Measurements from ENCODE around the gene CTXN1. TPM values are rescaled to one million over a fixed set of nuclear protein-coding genes. Genes with fewer than 3 reads are reported as not detected.

CTXN1 gene
- total RNA-seq, 1 donor from 2014 or later = 14.2 TPM

- H3K4me3 ChIP-seq = no peak within 1 kb of the TSS
- no peaks in the 10 kb centered on the region for H3K27me3 ChIP-seq
- intact Hi-C loops (cut with DNase I) = loop anchor here (10.0 kb wide), 1 partner anchor 90 kb away; the partner anchor contains the start of gene ELAVL1
- H3K27ac ChIP-seq = no peak within 1 kb of the TSS
- no peak for TF ChIP-seq CTCF (IDR thresholded peaks at IDR 0.05)
- no peak for TF ChIP-seq POLR2A (IDR thresholded peaks at IDR 0.05)
- TF ChIP-seq POLR2AphosphoS5 (IDR thresholded peaks at IDR 0.05; ENCODE audit: insufficient read depth in 1 of 2, low read depth in 1 of 2) = no peak
- H3K9me3 ChIP-seq = no peaks in the 10 kb centered on the region
- H3K4me1 ChIP-seq = peaks cover 41% of the 10 kb centered on the region
- DNase-seq (ENCODE audit: extremely low spot score in 2 of 2) = no peak
- H3K36me3 ChIP-seq = peaks cover 0 to 40% of the 10 kb centered on the region in 2 donors
Measured at GRCh38 chr19:7914598-7915045, 11.3 kb downstream of the CTXN1 start, which contains the start of gene TGFBR3L. Gene TGFBR3L (plus strand): TSS chr19:7914830.

GRCh38 chr19:7914099-7914498, 11.8 kb downstream of the CTXN1 start:
- Histone ChIP-seq H3K4me3 (no peak overlapping the region), H3K27me3 (no peaks in the 10 kb centered on the region), H3K9me3 (no peaks in the 10 kb centered on the region), H3K4me1 (peaks cover 36% of the 10 kb centered on the region), H3K36me3 (peaks cover 0 to 41% of the 10 kb centered on the region in 2 donors), H3K27ac (no peak overlapping the region)
- TF ChIP-seq POLR2A (IDR thresholded peaks at IDR 0.05) (no peak), CTCF (IDR thresholded peaks at IDR 0.05) (no peak), POLR2AphosphoS5 (IDR thresholded peaks at IDR 0.05; ENCODE audit: insufficient read depth in 1 of 2, low read depth in 1 of 2) (no peak)
- intact Hi-C loops (cut with DNase I) = loop anchor here (10.0 kb wide), 1 partner anchor 91 kb away; the partner anchor contains the start of gene ELAVL1
- no peak for DNase-seq (ENCODE audit: extremely low spot score in 2 of 2)

GRCh38 chr19:7913652-7914051, 12.3 kb downstream of the CTXN1 start:
- intact Hi-C loops (cut with DNase I) = loop anchor here (10.0 kb wide), 1 partner anchor 91 kb away; the partner anchor contains the start of gene ELAVL1
- Histone ChIP-seq H3K27ac (no peak overlapping the region), H3K4me1 (peaks cover 31% of the 10 kb centered on the region), H3K36me3 (peaks cover 0 to 41% of the 10 kb centered on the region in 2 donors), H3K4me3 (no peak overlapping the region), H3K9me3 (no peaks in the 10 kb centered on the region), H3K27me3 (no peaks in the 10 kb centered on the region)
- TF ChIP-seq CTCF (IDR thresholded peaks at IDR 0.05) (no peak), POLR2A (IDR thresholded peaks at IDR 0.05) (no peak), POLR2AphosphoS5 (IDR thresholded peaks at IDR 0.05; ENCODE audit: insufficient read depth in 1 of 2, low read depth in 1 of 2) (no peak)
- no peak for DNase-seq (ENCODE audit: extremely low spot score in 2 of 2)

GRCh38 chr19:7912697-7913564, 13.0 kb downstream of the CTXN1 start:
- Histone ChIP-seq H3K9me3 (no peaks in the 10 kb centered on the region), H3K27ac (no peak overlapping the region), H3K36me3 (peaks cover 0 to 41% of the 10 kb centered on the region in 2 donors), H3K27me3 (no peaks in the 10 kb centered on the region), H3K4me3 (no peak overlapping the region), H3K4me1 (peaks cover 30% of the 10 kb centered on the region)
- intact Hi-C loops (cut with DNase I) = loop anchor here (10.0 kb wide), 1 partner anchor 92 kb away; the partner anchor contains the start of gene ELAVL1
- DNase-seq (ENCODE audit: extremely low spot score in 2 of 2) = no peak
- TF ChIP-seq POLR2AphosphoS5 (IDR thresholded peaks at IDR 0.05; ENCODE audit: insufficient read depth in 1 of 2, low read depth in 1 of 2) (no peak), POLR2A (IDR thresholded peaks at IDR 0.05) (no peak), CTCF (IDR thresholded peaks at IDR 0.05) (no peak)

Data from vagina (tissue), 2 donors.